ENCODE data around the gene MAPRE3. TPM values are rescaled to one million over a fixed set of nuclear protein-coding genes. Genes with fewer than 3 reads are reported as not detected.

MAPRE3 gene
- total RNA-seq, 2 experiments from 2014 or later = 3.2 to 4.1 TPM

GRCh38 chr2:26971911-26972786 is 1.7 kb downstream of the MAPRE3 start:
- Mint-ChIP-seq H3K27me3 (peaks cover 8% of the 10 kb centered on the region), H3K36me3 (ENCODE audit: low read depth) (no peaks in the 10 kb centered on the region), H3K4me1 (peaks cover 15% of the 10 kb centered on the region), H3K27ac (no peak overlapping the region), H3K4me3 (no peak overlapping the region), H3K9me3 (ENCODE audit: low read depth) (no peaks in the 10 kb centered on the region)
- DNase-seq (no peak), ATAC-seq (no peak)
- POLR2A ChIA-PET = no interaction called here
- intact Hi-C loops (cut with DNase I, micrococcal nuclease) = loop anchor here in 1 of 2 experiments (1.0 kb wide), 1 partner anchor 114 kb away; the partner anchor contains the start of gene KHK
- CTCF ChIA-PET = interaction anchor here (0.8 to 2.9 kb wide), 5 partner anchors 10 to 62 kb away, joined by 3 to 15 read pairs (median 4); no protein-coding TSS in a partner anchor

- Mint-ChIP-seq H3K27me3 (peaks cover 2% of the 10 kb centered on the region), H3K9me3 (ENCODE audit: low read depth) (no peaks in the 10 kb centered on the region), H3K4me3 (no peak overlapping the region), H3K27ac (no peak overlapping the region), H3K4me1 (peaks cover 12% of the 10 kb centered on the region), H3K36me3 (ENCODE audit: low read depth) (no peaks in the 10 kb centered on the region)
- ChIA-PET POLR2A (no interaction called here), CTCF (interaction anchor here (1.8 kb wide), 1 partner anchor 42 kb away, joined by 10 read pairs; no protein-coding TSS in a partner anchor)
- DNase-seq = no peak
- intact Hi-C loops (cut with DNase I, micrococcal nuclease) = no loop called here
- ATAC-seq = no peak
Measured at GRCh38 chr2:26974352-26974751, 3.9 kb downstream of the MAPRE3 start.

GRCh38 chr2:26975102-26975501 is 4.7 kb downstream of the MAPRE3 start:
- POLR2A ChIA-PET = no interaction called here
- no peak overlapping the region for H3K27ac Mint-ChIP-seq
- no peaks in the 10 kb centered on the region for H3K36me3 Mint-ChIP-seq (ENCODE audit: low read depth)
- no peaks in the 10 kb centered on the region for H3K9me3 Mint-ChIP-seq (ENCODE audit: low read depth)
- H3K4me1 Mint-ChIP-seq = peaks cover 9% of the 10 kb centered on the region
- H3K27me3 Mint-ChIP-seq = no peaks in the 10 kb centered on the region
- DNase-seq (no peak), ATAC-seq (no peak)
- no peak overlapping the region for H3K4me3 Mint-ChIP-seq
- intact Hi-C loops (cut with DNase I, micrococcal nuclease) = no loop called here
- CTCF ChIA-PET = interaction anchor here (1.1 to 1.8 kb wide), 5 partner anchors 14 to 305 kb away, joined by 3 to 13 read pairs (median 3); no protein-coding TSS in a partner anchor

DNA sequence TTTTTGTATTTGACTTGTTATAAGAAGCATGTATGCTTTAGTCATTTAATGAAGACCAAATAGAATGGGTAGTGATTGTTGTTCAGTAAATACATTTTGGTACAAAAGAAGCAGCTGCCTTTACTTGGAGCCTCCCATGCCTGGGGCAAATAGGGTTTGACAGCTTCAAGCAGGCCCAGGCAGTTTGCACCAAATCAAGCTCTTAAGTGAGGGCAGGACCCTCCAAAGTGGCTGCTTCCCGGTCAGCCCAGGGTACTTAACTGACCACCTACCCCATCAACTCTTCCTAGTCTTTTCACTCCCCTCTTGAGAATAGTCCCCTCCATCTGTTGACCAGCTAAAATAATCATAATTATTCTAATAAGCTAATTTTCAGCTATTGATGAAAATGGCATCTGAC is 5.2 kb downstream of the MAPRE3 start:
- peaks cover 9% of the 10 kb centered on the region for H3K4me1 Mint-ChIP-seq

DNA sequence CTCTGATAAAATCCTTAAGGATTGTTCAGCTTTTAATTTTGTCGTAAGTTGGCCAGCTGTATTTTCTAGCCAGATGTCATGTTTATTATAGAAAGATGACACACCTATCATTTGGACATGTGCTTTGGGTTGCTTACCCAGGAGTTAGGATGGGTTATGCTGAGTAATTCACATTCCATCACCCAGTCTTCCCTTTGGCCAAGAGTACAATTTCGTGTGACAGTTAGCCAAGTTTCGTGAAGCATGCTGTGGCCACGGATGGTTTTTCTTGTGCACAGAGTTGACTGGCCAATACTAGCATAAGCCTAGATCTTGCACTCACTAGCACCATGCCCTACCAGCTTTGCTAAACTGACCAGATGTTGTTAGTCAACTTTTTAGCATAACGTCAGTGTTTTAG is 5.8 kb downstream of the MAPRE3 start:
- intact Hi-C loops (cut with DNase I, micrococcal nuclease) = no loop called here
- ChIA-PET CTCF (interaction anchor here (1.1 to 1.8 kb wide), 6 partner anchors 8 to 304 kb away, joined by 3 to 13 read pairs (median 3); no protein-coding TSS in a partner anchor), POLR2A (no interaction called here)
- no peak overlapping the region for H3K27ac Mint-ChIP-seq
- no peak overlapping the region for H3K4me3 Mint-ChIP-seq
- H3K9me3 Mint-ChIP-seq (ENCODE audit: low read depth) = no peaks in the 10 kb centered on the region
- ATAC-seq (no peak), DNase-seq (no peak)
- peaks cover 6% of the 10 kb centered on the region for H3K4me1 Mint-ChIP-seq
- H3K27me3 Mint-ChIP-seq = no peaks in the 10 kb centered on the region
- H3K36me3 Mint-ChIP-seq (ENCODE audit: low read depth) = no peaks in the 10 kb centered on the region

More for the DNA sequence above, 5.2 kb downstream of the MAPRE3 start:
- H3K4me3 Mint-ChIP-seq = no peak overlapping the region
- ATAC-seq (no peak), DNase-seq (no peak)
- intact Hi-C loops (cut with DNase I, micrococcal nuclease) = no loop called here
- CTCF ChIA-PET = interaction anchor here (1.1 to 1.8 kb wide), 6 partner anchors 8 to 304 kb away, joined by 3 to 13 read pairs (median 3); no protein-coding TSS in a partner anchor
- H3K27ac Mint-ChIP-seq = no peak overlapping the region
- H3K27me3 Mint-ChIP-seq = no peaks in the 10 kb centered on the region
- no peaks in the 10 kb centered on the region for H3K36me3 Mint-ChIP-seq (ENCODE audit: low read depth)
- POLR2A ChIA-PET = no interaction called here
- H3K9me3 Mint-ChIP-seq (ENCODE audit: low read depth) = no peaks in the 10 kb centered on the region

- CTCF ChIA-PET = interaction anchor here (0.8 to 1.4 kb wide), 3 partner anchors 9 to 40 kb away, joined by 3 to 7 read pairs (median 4); no protein-coding TSS in a partner anchor
- intact Hi-C loops (cut with DNase I, micrococcal nuclease) = no loop called here
Measured at GRCh38 chr2:26977012-26977411, 6.6 kb downstream of the MAPRE3 start.

DNA sequence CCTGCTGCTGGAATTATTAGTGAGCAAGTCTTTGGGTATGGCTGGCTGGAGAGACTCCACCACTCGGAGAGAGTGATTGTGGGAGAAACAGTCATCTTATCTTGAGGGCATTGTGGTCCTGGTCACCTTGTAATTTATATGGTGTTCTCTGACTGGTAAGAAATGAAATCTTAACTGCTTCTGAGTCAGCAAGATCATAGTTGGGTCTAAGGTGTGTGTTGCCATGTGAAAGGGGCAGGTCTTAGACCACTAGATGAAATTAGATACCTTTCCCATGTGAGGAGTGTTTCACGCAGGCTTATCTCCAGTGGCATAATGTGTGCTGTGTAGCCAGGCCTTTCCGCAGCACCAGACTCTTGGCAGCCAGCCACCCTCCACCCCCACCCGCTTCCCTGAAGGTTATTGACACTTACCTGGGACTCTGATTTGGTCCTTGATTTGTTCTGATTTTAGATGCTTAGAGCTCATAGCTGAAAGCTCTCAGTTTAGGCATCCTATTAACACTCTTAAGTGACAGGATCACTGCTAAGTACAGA is 7.7 kb downstream of the MAPRE3 start:
- CTCF ChIA-PET = interaction anchor here (1.1 to 2.5 kb wide), 3 partner anchors 8 to 39 kb away, joined by 4 to 11 read pairs (median 7); no protein-coding TSS in a partner anchor
- no peak overlapping the region for H3K27ac Mint-ChIP-seq
- intact Hi-C loops (cut with DNase I, micrococcal nuclease) = no loop called here
- POLR2A ChIA-PET = no interaction called here
- no peaks in the 10 kb centered on the region for H3K4me1 Mint-ChIP-seq
- H3K9me3 Mint-ChIP-seq (ENCODE audit: low read depth) = no peaks in the 10 kb centered on the region
- H3K4me3 Mint-ChIP-seq = no peak overlapping the region
- H3K36me3 Mint-ChIP-seq (ENCODE audit: low read depth) = no peaks in the 10 kb centered on the region
- DNase-seq = no peak
- H3K27me3 Mint-ChIP-seq = no peaks in the 10 kb centered on the region
- no peak for ATAC-seq

More at GRCh38 chr2:26977012-26977411, 6.6 kb downstream of the MAPRE3 start:
- Mint-ChIP-seq H3K9me3 (ENCODE audit: low read depth) (no peaks in the 10 kb centered on the region), H3K4me3 (no peak overlapping the region), H3K27ac (no peak overlapping the region), H3K27me3 (no peaks in the 10 kb centered on the region), H3K4me1 (no peaks in the 10 kb centered on the region), H3K36me3 (ENCODE audit: low read depth) (no peaks in the 10 kb centered on the region)
- POLR2A ChIA-PET = no interaction called here
- no peak for DNase-seq
- no peak for ATAC-seq

- CTCF ChIA-PET = interaction anchor here (0.5 to 2.5 kb wide), 4 partner anchors 10 to 134 kb away, joined by 3 to 11 read pairs (median 3); no protein-coding TSS in a partner anchor
- no peaks in the 10 kb centered on the region for H3K36me3 Mint-ChIP-seq (ENCODE audit: low read depth)
- intact Hi-C loops (cut with DNase I, micrococcal nuclease) = no loop called here
Measured at GRCh38 chr2:26979741-26980140, 9.3 kb downstream of the MAPRE3 start.

GRCh38 chr2:26980971-26981370 is 10.5 kb downstream of the MAPRE3 start:
- Mint-ChIP-seq H3K4me3 (no peak overlapping the region), H3K27me3 (no peaks in the 10 kb centered on the region), H3K36me3 (ENCODE audit: low read depth) (no peaks in the 10 kb centered on the region), H3K27ac (no peak overlapping the region), H3K4me1 (no peaks in the 10 kb centered on the region), H3K9me3 (ENCODE audit: low read depth) (no peaks in the 10 kb centered on the region)
- intact Hi-C loops (cut with DNase I, micrococcal nuclease) = no loop called here
- ChIA-PET CTCF (interaction anchor here (1.0 to 2.3 kb wide), 3 partner anchors 19 to 36 kb away, joined by 4 to 12 read pairs (median 7); no protein-coding TSS in a partner anchor), POLR2A (no interaction called here)
- DNase-seq (no peak), ATAC-seq (no peak)

More at GRCh38 chr2:26979741-26980140, 9.3 kb downstream of the MAPRE3 start:
- Mint-ChIP-seq H3K4me1 (no peaks in the 10 kb centered on the region), H3K27me3 (no peaks in the 10 kb centered on the region), H3K4me3 (no peak overlapping the region), H3K27ac (no peak overlapping the region), H3K9me3 (ENCODE audit: low read depth) (no peaks in the 10 kb centered on the region)
- DNase-seq (no peak), ATAC-seq (no peak)
- POLR2A ChIA-PET = no interaction called here

DNA sequence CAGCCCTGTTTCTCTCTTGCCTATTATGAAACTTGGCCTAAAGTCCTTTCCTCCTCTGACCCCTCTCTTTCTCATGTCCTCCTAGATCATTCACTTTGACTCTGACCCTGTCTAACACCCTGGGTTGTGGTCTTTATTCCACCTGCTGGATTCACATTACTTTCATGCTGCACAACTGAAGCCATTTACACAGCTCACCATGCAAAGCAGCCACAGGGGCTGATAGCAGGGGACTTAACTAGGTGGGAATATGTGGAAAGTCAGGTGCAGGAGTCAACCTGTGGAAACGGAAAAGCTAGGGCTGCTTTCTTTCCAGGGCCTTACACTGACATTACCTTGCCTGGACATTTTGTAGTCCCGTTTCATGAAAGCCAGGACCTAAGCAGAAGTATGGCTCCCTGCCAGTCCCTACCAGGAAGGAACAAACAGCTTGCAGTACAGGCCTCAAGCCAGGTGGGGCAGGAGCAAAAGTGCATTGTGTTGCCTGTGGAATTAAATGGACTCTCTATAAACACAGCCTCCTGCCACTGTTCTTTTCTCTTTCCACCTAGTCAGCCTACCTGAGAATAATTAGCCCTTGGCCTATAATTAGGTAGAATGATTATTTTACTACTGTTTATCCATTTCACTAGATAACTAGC is 11.8 kb downstream of the MAPRE3 start:
- no peaks in the 10 kb centered on the region for H3K36me3 Mint-ChIP-seq (ENCODE audit: low read depth)
- DNase-seq = peak; percentile 42
- H3K27ac Mint-ChIP-seq = no peak overlapping the region
- POLR2A ChIA-PET = no interaction called here
- CTCF ChIA-PET = interaction anchor here (0.7 to 2.6 kb wide), 13 partner anchors 9 to 256 kb away, joined by 3 to 12 read pairs (median 4); partner anchors contain the start of gene MAPRE3
- H3K4me1 Mint-ChIP-seq = no peaks in the 10 kb centered on the region
- no peak overlapping the region for H3K4me3 Mint-ChIP-seq
- peak; percentile 57 for ATAC-seq
- no peaks in the 10 kb centered on the region for H3K9me3 Mint-ChIP-seq (ENCODE audit: low read depth)
- intact Hi-C loops (cut with DNase I, micrococcal nuclease) = no loop called here
- H3K27me3 Mint-ChIP-seq = no peaks in the 10 kb centered on the region

- Mint-ChIP-seq H3K27me3 (no peaks in the 10 kb centered on the region), H3K9me3 (ENCODE audit: low read depth) (no peaks in the 10 kb centered on the region), H3K36me3 (ENCODE audit: low read depth) (no peaks in the 10 kb centered on the region), H3K4me3 (no peak overlapping the region), H3K27ac (no peak overlapping the region), H3K4me1 (no peaks in the 10 kb centered on the region)
- intact Hi-C loops (cut with DNase I, micrococcal nuclease) = no loop called here
- POLR2A ChIA-PET = no interaction called here
- no peak for DNase-seq
- CTCF ChIA-PET = interaction anchor here (1.0 to 2.6 kb wide), 8 partner anchors 11 to 208 kb away, joined by 3 to 12 read pairs (median 7); partner anchors contain the start of gene MAPRE3
- ATAC-seq = no peak
Measured at GRCh38 chr2:26983746-26984145, 13.3 kb downstream of the MAPRE3 start.

Data from activated CD4-positive, alpha-beta T cell treated with anti-CD3 and anti-CD28 coated beads for 36 hours (primary cell).